K562 (cell line): ENCODE measurements around the gene ANKRD16. TPM values are rescaled to one million over a fixed set of nuclear protein-coding genes. Genes with fewer than 3 reads are reported as not detected.

Source experiments
- ATAC-seq: fragments of 200-7000 bp; cut with Tn5 transposase; 3 replicates; pipeline ENCODE4 v1.9.1; 2020; ENCODE audit warnings: moderate library complexity
- BruUV-seq: library from RNA; stranded (reverse); fragments of 400-500 nt; replicated peaks from 2 replicates; lab custom pipeline; 2021; lab: Mats Ljungman, UMichigan
- CTCF ChIA-PET: fragments of 300-600 bp; formaldehyde crosslinking; extraction: SDS; loops from one replicate; lab custom pipeline; 2021; ENCODE audit warnings: low intra/inter-chr PET ratio; lab: Yijun Ruan, JAX
- POLR2A ChIA-PET: fragments of 300-600, 350-650 bp; sonication (Branson Sonifier 250); formaldehyde crosslinking; extraction: SDS; loops from one replicate; lab custom pipeline; 2021; ENCODE audit warnings: antibody characterized with exemption, inconsistent platforms; lab: Yijun Ruan, JAX
- DNase-seq, 4 experiments: peaks; one replicate each; pipeline versions ENCODE4 v3.0.0 to v3.0.0-alpha.2; 2011 to 2018; ENCODE audit warnings: low spot score in 3 of 4, mixed read lengths in 3 of 4; ENCODE audit errors: extremely low read depth in 1 of 4
- FAIRE-seq: peaks from 2 replicates; lab custom pipeline; 2011; peaks lifted over from hg19 to GRCh38; lab: Jason Lieb, UNC
- H2AFZ ChIP-seq: 2 replicates; pipeline ENCODE4 v1.6.0; 2011; ENCODE audit warnings: low read depth, low read length, control low read depth, inconsistent platforms
- H3K27ac ChIP-seq: fragments of 200-600 bp; 3 replicates; pipeline ENCODE4 v1.8.0; 2011; ENCODE audit warnings: low read depth, mild to moderate bottlenecking, control low read depth, inconsistent platforms, low read length, moderate library complexity, mixed read lengths; ENCODE audit errors: extremely low read depth
- H3K27me3 ChIP-seq, 2 experiments: fragments of 300-600 bp in 1 of 2; 2 replicates in 1 of 2; 3 replicates in 1 of 2; pipeline versions ENCODE4 v1.6.0 to v1.8.0; 2011; ENCODE audit warnings: inconsistent platforms in 2 of 2, low read length in 2 of 2, mild to moderate bottlenecking in 1 of 2, mixed read lengths in 1 of 2, moderate library complexity in 1 of 2; ENCODE audit not compliant: control insufficient read depth in 2 of 2, insufficient read depth in 2 of 2
- H3K36me3 ChIP-seq: fragments of 300-600 bp; 3 replicates; pipeline ENCODE4 v1.8.0; 2011; ENCODE audit warnings: mild to moderate bottlenecking, low read length, inconsistent platforms; ENCODE audit not compliant: control insufficient read depth, insufficient read depth
- H3K4me1 ChIP-seq, 2 experiments: fragments of 200-600 bp in 1 of 2; replicated peaks in 1 of 2; 2 replicates in 1 of 2; 3 replicates in 1 of 2; pipeline versions ENCODE4 v1.5.1 to v1.8.0; 2011; ENCODE audit warnings: inconsistent platforms in 2 of 2, low read length in 2 of 2, mild to moderate bottlenecking in 1 of 2, mixed read lengths in 1 of 2, moderate library complexity in 1 of 2; ENCODE audit not compliant: control insufficient read depth in 2 of 2, insufficient read depth in 2 of 2
- H3K4me2 ChIP-seq: 2 replicates; pipeline ENCODE4 v1.6.1; 2011; ENCODE audit warnings: low read length, control low read depth, inconsistent platforms, mixed read lengths; ENCODE audit not compliant: insufficient read depth
- H3K4me3 ChIP-seq: fragments of 200-600 bp; sonication (generic), shearing (Covaris generic); 2 replicates; pipeline ENCODE4 v1.5.1; 2016; ENCODE audit warnings: control low read depth, inconsistent platforms
- H3K79me2 ChIP-seq: fragments of 200-600 bp; 3 replicates; pipeline ENCODE4 v1.8.0; 2011; ENCODE audit warnings: low read length, inconsistent platforms; ENCODE audit not compliant: control insufficient read depth, insufficient read depth
- H3K9ac ChIP-seq, 2 experiments: 2 replicates each; pipeline versions ENCODE4 v1.6.0 to v1.6.1; 2011; ENCODE audit warnings: low read depth in 2 of 2, low read length in 2 of 2, control low read depth in 1 of 2, inconsistent platforms in 1 of 2, mild to moderate bottlenecking in 1 of 2, mixed read lengths in 1 of 2; ENCODE audit not compliant: insufficient read depth in 1 of 2
- H3K9me1 ChIP-seq: one replicate; pipeline ENCODE4 v1.6.0; 2011; ENCODE audit warnings: inconsistent platforms, mild to moderate bottlenecking, low read length, moderate library complexity; ENCODE audit not compliant: control insufficient read depth, insufficient read depth
- H3K9me3 ChIP-seq: replicated peaks from 2 replicates; pipeline ENCODE4 v1.5.1; 2011; ENCODE audit warnings: low read depth, low read length, inconsistent platforms; ENCODE audit not compliant: control insufficient read depth, insufficient read depth
- H4K20me1 ChIP-seq: replicated peaks from 2 replicates; pipeline ENCODE4 v1.6.1; 2011; ENCODE audit warnings: low read length, inconsistent platforms, mixed read lengths; ENCODE audit not compliant: control insufficient read depth, insufficient read depth
- EGR1 ChIP-seq: fragments of 450-650 bp; conservative IDR thresholded peaks from 2 replicates; pipeline ENCODE4 v1.6.1; 2017; ENCODE audit warnings: mild to moderate bottlenecking
- ELK3 ChIP-seq: fragments of 450-650 bp; formaldehyde crosslinking; IDR thresholded peaks from 2 replicates; pipeline ENCODE4 v1.4.0; 2020; ENCODE audit warnings: mild to moderate bottlenecking
- KDM1A ChIP-seq, 2 experiments: fragments of 450-650 bp; IDR thresholded peaks; 2 replicates each; pipeline ENCODE4 v1.6.1; 2016; ENCODE audit warnings: mild to moderate bottlenecking in 2 of 2
- MNT ChIP-seq, 2 experiments: fragments of 450-650 bp; conservative IDR thresholded peaks; 2 replicates each; pipeline ENCODE4 v1.6.1; 2017; ENCODE audit warnings: mild to moderate bottlenecking in 2 of 2, moderate library complexity in 2 of 2
- NR2C2 ChIP-seq, 2 experiments: fragments of 200-800 bp in 1 of 2; sonication (Bioruptor generic) in 1 of 2; sonication (generic) in 1 of 2; formaldehyde crosslinking in 1 of 2; IDR thresholded peaks; 2 replicates each; pipeline versions ENCODE4 v1.6.1 to v1.8.0; 2016 to 2022; ENCODE audit warnings: mild to moderate bottlenecking in 1 of 2, missing compliant biosample characterization in 1 of 2, missing genetic modification characterization in 1 of 2, missing genetic modification reagents in 1 of 2
- PKNOX1 ChIP-seq: fragments of 450-650 bp; IDR thresholded peaks from 2 replicates; pipeline ENCODE4 v1.6.1; 2016
- PRDM10 ChIP-seq: fragments of 450-650 bp; IDR thresholded peaks from 2 replicates; pipeline ENCODE4 v1.6.1; 2018; ENCODE audit not compliant: partially characterized antibody
- SPI1 ChIP-seq: IDR thresholded peaks from 2 replicates; pipeline ENCODE4 v1.6.1; 2011; ENCODE audit warnings: low read depth, low read length, control low read depth, borderline replicate concordance
- SREBF2 ChIP-seq: sonication (generic); formaldehyde crosslinking; IDR thresholded peaks from 2 replicates; pipeline ENCODE4 v1.4.0; 2020; ENCODE audit warnings: mild to moderate bottlenecking, missing genetic modification reagents
- ZC3H4 ChIP-seq: sonication (generic); formaldehyde crosslinking; IDR thresholded peaks from 2 replicates; pipeline ENCODE4 v1.9.0; 2021; ENCODE audit warnings: missing genetic modification reagents, borderline replicate concordance
- WGBS: fragments of 100-300 bp; shearing (Covaris generic); methylation state at CpG from one replicate; pipeline ENCODE4 v1.1.6; 2016; ENCODE audit warnings: low coverage, mixed read lengths; ENCODE audit not compliant: insufficient coverage; ENCODE audit errors: missing lambda C conversion rate; 5-methylcytosine and 5-hydroxymethylcytosine counted together
- in situ Hi-C: fragments of 300-500 bp; cut with MboI; formaldehyde crosslinking; loops from 4 replicates; pipeline ENCODE4 v1.15.0; 2018; ENCODE audit warnings: inconsistent platforms, mixed read lengths
- intact Hi-C: fragments of 100-400 bp; cut with micrococcal nuclease; formaldehyde crosslinking; loops from 2 replicates; pipeline ENCODE4 v1.14.2; 2022
- polyA plus RNA-seq, 8 experiments: library from polyadenylated mRNA; depleted of rRNA in 4 of 8; stranded (reverse) in 5 of 8; unstranded in 3 of 8; fragments of >200 nt; fragmentation: Nextera tagmentation in 2 of 8; fragmentation: Illumina TruSeq in 1 of 8; extraction: Ambion mirVana in 2 of 8; extraction: Trizol in 1 of 8; gene quantifications; 2 replicates each; pipeline versions ENCODE4 v1.2.1 to v1.2.3, GENCODE V29; 2011 to 2014; ENCODE audit warnings: inconsistent platforms in 1 of 8, missing spikeins in 1 of 8
- total RNA-seq, 7 experiments: library from RNA; depleted of rRNA in 6 of 7; stranded (reverse); fragments of >200 nt in 6 of 7; fragmentation: Illumina TruSeq in 2 of 7; extraction: Trizol in 2 of 7; gene quantifications; 2 replicates each; pipeline versions ENCODE4 v1.2.1 to v1.2.3, GENCODE V29; 2011 to 2021; ENCODE audit warnings: low replicate concordance in 1 of 7

The ANKRD16 gene
- total and polyA plus RNA-seq, 9 of the 15 experiments (the other 6 are each of a cell fraction or from before 2014, with no cell fraction given) = 1.5 to 16.0 (median 9.5) TPM

- no TSS peak for BruUV-seq
- no peaks in the 10 kb centered on the region for H4K20me1 ChIP-seq
- intact Hi-C loops = no loop called here
- no peak overlapping the region for H3K4me3 ChIP-seq
- H3K79me2 ChIP-seq = no peaks in the 10 kb centered on the region
- CTCF ChIA-PET = no interaction called here
- peak overlapping the region; percentile 24 for H3K4me2 ChIP-seq
- FAIRE-seq (no peak), ATAC-seq (no peak; the same call in 2 of the 3 replicates), DNase-seq (no peak)
- peaks cover 7 to 9% of the 10 kb centered on the region in 2 experiments for H3K4me1 ChIP-seq
- POLR2A ChIA-PET = interaction anchor here (1.2 kb wide), 1 partner anchor 12 kb away, joined by 3 read pairs; no protein-coding TSS in a partner anchor
- TF ChIP-seq PKNOX1 (peak; percentile 59), ZC3H4 (CRISPR knock-in tag) (no peak), SPI1 (peak; percentile 81), ELK3 (no peak), KDM1A (IDR thresholded peaks at IDR 0.05) (0 out of 4 replicates have a peak, but pooled peaks of 1 of the 2 experiments have one; percentile 23), EGR1 (peak; percentile 34; the same call in 1 of the 2 replicates), SREBF2 (CRISPR knock-in tag) (no peak), MNT (conservative IDR thresholded peaks at IDR 0.05) (no peak), PRDM10 (peak; percentile 37), NR2C2 (CRISPR knock-in tag; IDR thresholded peaks at IDR 0.05) (no peak), NR2C2 (tag; IDR thresholded peaks at IDR 0.05) (no peak)
- no peaks in the 10 kb centered on the region for H3K27me3 ChIP-seq
- H3K9me3 ChIP-seq = no peaks in the 10 kb centered on the region
- H2AFZ ChIP-seq = peak overlapping the region; percentile 86
- in situ Hi-C loops = no loop called here
- H3K36me3 ChIP-seq = no peaks in the 10 kb centered on the region
- WGBS = 37% methylated on average over 40 of the region's 40 CpGs
- H3K9ac ChIP-seq = peak overlapping the region in 1 of 2 experiments; percentile 56; a peak in 2 of 4 replicates
- no peak overlapping the region for H3K27ac ChIP-seq
- H3K9me1 ChIP-seq = no peaks in the 10 kb centered on the region
These were observed 49.1 kb downstream of the ANKRD16 start for GRCh38 chr10:5840314-5841307.
